Testis (tissue), 3 donors: ENCODE measurements around the gene FRAS1. TPM values are rescaled to one million over a fixed set of nuclear protein-coding genes. Genes with fewer than 3 reads are reported as not detected.
"Not testable (repeated sequence)": the region's sequence is repeated elsewhere in the genome, so short reads cannot be mapped to it uniquely, and the experiment has no call there.

Source experiments
- DNase-seq: peaks from one replicate; pipeline ENCODE4 v3.0.0-alpha.2; 2019
- H3K27ac ChIP-seq, 2 donors: fragments of 200-600 bp; sonication (generic); one replicate each; pipeline ENCODE4 v1.5.1; 2019
- H3K27me3 ChIP-seq: fragments of 200-600 bp; sonication (generic); one replicate; pipeline ENCODE4 v1.5.1; 2019
- H3K36me3 ChIP-seq: fragments of 200-600 bp; sonication (generic); one replicate; pipeline ENCODE4 v1.5.1; 2017; ENCODE audit warnings: low read depth; ENCODE audit errors: missing control alignments
- H3K4me1 ChIP-seq: fragments of 200-600 bp; sonication (generic); one replicate; pipeline ENCODE4 v1.5.1; 2019
- H3K4me3 ChIP-seq, 2 donors: fragments of 200-600 bp; sonication (generic); one replicate each; pipeline ENCODE4 v1.5.1; 2017 to 2019
- H3K9me3 ChIP-seq: fragments of 200-600 bp; sonication (generic); one replicate; pipeline ENCODE4 v1.5.1; 2017
- POLR2A ChIP-seq: fragments of 450-650 bp; IDR thresholded peaks from one replicate; pipeline ENCODE4 v1.6.1; 2017; ENCODE audit warnings: antibody characterized with exemption, mild to moderate bottlenecking, moderate library complexity
- WGBS, 2 donors: methylation state at CpG; one replicate each; pipeline ENCODE4 v1.1.5; 2018; 5-methylcytosine and 5-hydroxymethylcytosine counted together
- intact Hi-C: fragments of 100-400 bp; cut with DNase I; formaldehyde crosslinking; loops from one replicate; pipeline ENCODE4 v1.15.1; 2023; ENCODE audit warnings: low total_unique reads
- polyA plus RNA-seq: library from polyadenylated mRNA; stranded (reverse); fragments of 350-450 nt; fragmentation: Illumina TruSeq; extraction: RNeasy Lipid Tissue Mini Kit (QIAGEN cat#74804); gene quantifications from one replicate; pipeline ENCODE4 v1.2.3, GENCODE V29; 2014; ENCODE audit warnings: low read depth, low replicate concordance; ENCODE audit not compliant: insufficient read depth
- total RNA-seq, 2 donors: library from RNA; depleted of rRNA; stranded (reverse); fragments of >200 nt; gene quantifications; one replicate each; pipeline ENCODE4 v1.2.3, GENCODE V29; 2016
- TF ChIP-seq, protein P1 (sequence below), 3 experiments: fragments of 450-650 bp in 2 of 3; fragments of 200-600 bp in 1 of 3; sonication (generic) in 1 of 3; IDR thresholded peaks; one replicate each; pipeline ENCODE4 v1.5.1; 2016 to 2019; ENCODE audit warnings: antibody characterized with exemption in 3 of 3, mild to moderate bottlenecking in 2 of 3, moderate library complexity in 1 of 3

Gene FRAS1
- total and polyA plus RNA-seq, 3 donors from 2014 or later: 2.2 to 3.7 (median 3.5) TPM

GRCh38 chr4:78174891-78175290 is 117.8 kb downstream of the FRAS1 start:
- H3K27ac ChIP-seq: no peak overlapping the region
- H3K27me3 ChIP-seq: no peaks in the 10 kb centered on the region
- no peaks in the 10 kb centered on the region for H3K9me3 ChIP-seq
- 80 to 86% methylated on average over 5 of the region's 5 CpGs for WGBS, 2 donors
- no peaks in the 10 kb centered on the region for H3K4me1 ChIP-seq
- H3K4me3 ChIP-seq: no peak overlapping the region
- intact Hi-C loops: no loop called here
- no peak for DNase-seq
- H3K36me3 ChIP-seq: no peaks in the 10 kb centered on the region
- TF ChIP-seq, protein P1, sequence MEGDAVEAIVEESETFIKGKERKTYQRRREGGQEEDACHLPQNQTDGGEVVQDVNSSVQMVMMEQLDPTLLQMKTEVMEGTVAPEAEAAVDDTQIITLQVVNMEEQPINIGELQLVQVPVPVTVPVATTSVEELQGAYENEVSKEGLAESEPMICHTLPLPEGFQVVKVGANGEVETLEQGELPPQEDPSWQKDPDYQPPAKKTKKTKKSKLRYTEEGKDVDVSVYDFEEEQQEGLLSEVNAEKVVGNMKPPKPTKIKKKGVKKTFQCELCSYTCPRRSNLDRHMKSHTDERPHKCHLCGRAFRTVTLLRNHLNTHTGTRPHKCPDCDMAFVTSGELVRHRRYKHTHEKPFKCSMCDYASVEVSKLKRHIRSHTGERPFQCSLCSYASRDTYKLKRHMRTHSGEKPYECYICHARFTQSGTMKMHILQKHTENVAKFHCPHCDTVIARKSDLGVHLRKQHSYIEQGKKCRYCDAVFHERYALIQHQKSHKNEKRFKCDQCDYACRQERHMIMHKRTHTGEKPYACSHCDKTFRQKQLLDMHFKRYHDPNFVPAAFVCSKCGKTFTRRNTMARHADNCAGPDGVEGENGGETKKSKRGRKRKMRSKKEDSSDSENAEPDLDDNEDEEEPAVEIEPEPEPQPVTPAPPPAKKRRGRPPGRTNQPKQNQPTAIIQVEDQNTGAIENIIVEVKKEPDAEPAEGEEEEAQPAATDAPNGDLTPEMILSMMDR (IDR thresholded peaks at IDR 0.05): no peak
- TF ChIP-seq POLR2A: no peak

DNA sequence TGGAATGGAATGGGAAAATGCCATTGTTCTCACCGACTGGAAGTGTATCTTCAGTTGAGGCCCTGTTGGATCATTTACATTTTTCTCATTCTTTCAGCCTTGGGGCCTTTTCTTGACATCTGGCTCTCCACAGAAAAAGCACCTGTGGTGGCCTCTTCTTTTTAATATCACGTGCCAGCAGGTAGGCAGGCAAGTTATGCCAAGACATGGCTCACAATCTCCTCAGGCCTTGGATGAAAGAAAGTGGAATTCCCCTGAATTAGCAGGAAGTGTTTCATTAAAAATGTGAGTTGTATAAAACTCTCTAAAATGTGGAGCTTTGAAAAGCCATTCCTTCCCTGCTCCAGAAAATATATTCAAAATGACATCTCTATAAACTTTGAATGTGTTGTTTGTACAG is 122.1 kb downstream of the FRAS1 start:
- H3K36me3 ChIP-seq: no peaks in the 10 kb centered on the region
- no peaks in the 10 kb centered on the region for H3K9me3 ChIP-seq
- no peaks in the 10 kb centered on the region for H3K4me1 ChIP-seq
- no peak overlapping the region for H3K4me3 ChIP-seq
- TF ChIP-seq POLR2A: no peak
- TF ChIP-seq, protein P1 (IDR thresholded peaks at IDR 0.05): no peak
- intact Hi-C loops: no loop called here
- no peaks in the 10 kb centered on the region for H3K27me3 ChIP-seq
- H3K27ac ChIP-seq: no peak overlapping the region
- DNase-seq: no peak
- 78 to 85% methylated on average over 2 of the region's 2 CpGs for whole genome bisulfite sequencing, 2 donors

- intact Hi-C loops, H3K27ac ChIP-seq, H3K27me3 ChIP-seq, H3K36me3 ChIP-seq, H3K4me1 ChIP-seq, H3K9me3 ChIP-seq: not testable (repeated sequence)
- WGBS, 2 donors: 71 to 77% methylated on average over 29 to 36 of the region's 36 CpGs
- peak; percentile 24 for DNase-seq
- peak overlapping the region; percentile 27 to 56 for H3K4me3 ChIP-seq
These were observed 124.6 kb downstream of the FRAS1 start for GRCh38 chr4:78181681-78182234.

- TF ChIP-seq POLR2A: no peak
- TF ChIP-seq, protein P1 (IDR thresholded peaks at IDR 0.05): no peak
- intact Hi-C loops: no loop called here
- Histone ChIP-seq H3K27ac (no peak overlapping the region), H3K36me3 (no peaks in the 10 kb centered on the region), H3K4me1 (no peaks in the 10 kb centered on the region), H3K27me3 (no peaks in the 10 kb centered on the region), H3K4me3 (no peak overlapping the region), H3K9me3 (no peaks in the 10 kb centered on the region)
- no peak for DNase-seq
These were observed 127.5 kb downstream of the FRAS1 start for GRCh38 chr4:78184584-78184983.

GRCh38 chr4:78185117-78185516 is 128.0 kb downstream of the FRAS1 start:
- H3K9me3 ChIP-seq: no peaks in the 10 kb centered on the region
- intact Hi-C loops: no loop called here

More at GRCh38 chr4:78185117-78185516, 128.0 kb downstream of the FRAS1 start:
- no peak overlapping the region for H3K4me3 ChIP-seq
- no peaks in the 10 kb centered on the region for H3K36me3 ChIP-seq
- no peaks in the 10 kb centered on the region for H3K27me3 ChIP-seq
- DNase-seq: no peak
- H3K4me1 ChIP-seq: no peaks in the 10 kb centered on the region
- H3K27ac ChIP-seq: no peak overlapping the region
- 87 to 92% methylated on average over 2 of the region's 2 CpGs for WGBS, 2 donors
- TF ChIP-seq POLR2A: no peak
- TF ChIP-seq, protein P1 (IDR thresholded peaks at IDR 0.05): no peak
